ENCODE results near the gene CRTC1. TPM values are rescaled to one million over a fixed set of nuclear protein-coding genes. Genes with fewer than 3 reads are reported as not detected.
A peak's percentile ranks its signal among the peaks of the same experiment; 100 is the strongest.

CRTC1 gene
- total and polyA plus RNA-seq, 2 of the 13 experiments (the other 11 are each of a cell fraction or from before 2014, with no cell fraction given) = 2.0 to 2.7 TPM

- no peak for FAIRE-seq
- ATAC-seq = no peak
- Histone ChIP-seq H3K27ac (ENCODE audit: extremely low read length, insufficient read depth, low read length) (no peak overlapping the region), H3K36me3 (replicated peaks in 1 of 2; ENCODE audit: control insufficient read depth in 1 of 2, insufficient read depth in 2 of 2, low read length in 2 of 2) (peaks cover 0 to 10% of the 10 kb centered on the region in 2 experiments; a peak in 3 of 5 replicates), H3K4me2 (ENCODE audit: low read depth, low read length) (no peak overlapping the region), H3K4me1 (ENCODE audit: insufficient read depth, low read length) (peaks cover 30% of the 10 kb centered on the region), H3K4me3 (replicated peaks in 1 of 3; ENCODE audit: insufficient read depth in 1 of 3, low read depth in 2 of 3, low read length in 3 of 3) (no peak overlapping the region), H3K9ac (ENCODE audit: insufficient read depth, low read depth, low read length) (no peak overlapping the region), H4K20me1 (ENCODE audit: insufficient read depth, low read length) (peaks cover 29% of the 10 kb centered on the region), H3K79me2 (ENCODE audit: insufficient read depth, low read length) (peaks cover 36% of the 10 kb centered on the region), H3K27me3 (ENCODE audit: control insufficient read depth in 1 of 2, insufficient read depth in 2 of 2, low read length in 2 of 2) (peaks cover 0 to 1% of the 10 kb centered on the region in 2 experiments; a peak in 1 of 5 replicates), H2AFZ (ENCODE audit: low read length) (no peak overlapping the region), H3K9me3 (ENCODE audit: low read length) (no peaks in the 10 kb centered on the region)
- intact Hi-C loops (cut with micrococcal nuclease; ENCODE audit: unreplicated experiment) = loop anchor here (5.0 kb wide), 1 partner anchor 33 kb away; no protein-coding TSS in a partner anchor
- ChIA-PET CTCF (ENCODE audit: low intra/inter-chr PET ratio, low total read pairs) (no interaction called here), POLR2A (no interaction called here)
- no TSS peak for BruUV-seq (replicated peaks)
- in situ Hi-C loops (cut with HindIII; ENCODE audit: extremely low pct_ligation_motif_present, low pct_unique_long_range_greater_than_20kb) = no loop called here
- WGBS (ENCODE audit: low lambda C conversion rate) = 83% methylated on average over 2 of the region's 2 CpGs
- TF ChIP-seq AFF4 (CRISPR knock-in tag; IDR thresholded peaks at IDR 0.05) = no peak
- peak; percentile 73; the same call in 1 of the 2 replicates for TF ChIP-seq ZNF768 (CRISPR knock-in tag; IDR thresholded peaks at IDR 0.05)
- DNase-seq (ENCODE audit: low spot score) = no peak
Measured at GRCh38 chr19:18830488-18830887, 147.0 kb downstream of the CRTC1 start.

Data from HepG2 (cell line).